ENCODE data around the gene TSPAN19. TPM values are rescaled to one million over a fixed set of nuclear protein-coding genes. Genes with fewer than 3 reads are reported as not detected.

Gene TSPAN19
- total and polyA plus RNA-seq, 2 of the 8 experiments (the other 6 are each of a cell fraction or from before 2014, with no cell fraction given), result 0.09 TPM; not detected in 1

DNA sequence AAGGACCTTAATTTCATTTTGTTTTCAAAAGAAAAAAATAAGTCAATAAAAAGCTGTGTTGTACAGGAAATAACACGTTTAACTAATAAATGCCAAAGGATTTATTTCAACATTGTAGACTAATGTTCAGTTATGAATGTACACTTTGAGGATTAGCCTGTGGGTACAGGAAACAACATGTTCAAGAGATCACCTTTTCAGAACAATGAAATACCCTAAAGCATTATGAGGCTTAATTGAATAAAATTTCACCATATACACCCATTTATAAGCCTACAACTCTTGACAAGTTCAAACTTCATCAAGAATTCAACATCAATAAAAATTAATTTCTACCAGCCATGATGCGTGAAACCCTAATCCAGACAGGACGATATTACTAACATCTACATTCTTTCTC is 66.9 kb downstream of the TSPAN19 start (continued):
- TF ChIP-seq FOSL1 (IDR thresholded peaks at IDR 0.05; ENCODE audit: insufficient read depth, low read depth, low read length) (no peak), RAD21 (IDR thresholded peaks at IDR 0.05 in 1 of 2, conservative IDR thresholded peaks at IDR 0.05 in 1 of 2; ENCODE audit: low read depth in 2 of 2, low read length in 2 of 2) (no peak), HDAC2 (IDR thresholded peaks at IDR 0.05; ENCODE audit: borderline replicate concordance in 1 of 2, low read depth in 2 of 2, low read length in 2 of 2) (no peak), POLR2AphosphoS5 (IDR thresholded peaks at IDR 0.05; ENCODE audit: low read depth, low read length) (no peak), CBX5 (IDR thresholded peaks at IDR 0.05; ENCODE audit: low read depth, low read length) (no peak)

Other genes with a start within 250 kb of the TSPAN19 start
- gene SLC6A15, start 123.5 kb downstream of the TSPAN19 start, total RNA-seq (2021; fragmentation: NEBNext Ultra II Directional; extraction: Animal tissue kit (Norgen Biotek cat#: 25700)), result 38.1 and 42.0 TPM in 2 replicates
- gene SLC6A15, start 123.5 kb downstream of the TSPAN19 start, polyA plus RNA-seq (2011; rRNA removed), result 1.8 and 3.1 TPM in 2 replicates
- 0.76 and 1.2 TPM in 2 replicates for gene LRRIQ1, start 74 bp upstream of the TSPAN19 start, total RNA-seq (2021; fragmentation: NEBNext Ultra II Directional; extraction: Animal tissue kit (Norgen Biotek cat#: 25700))
- gene LRRIQ1, start 74 bp upstream of the TSPAN19 start, polyA plus RNA-seq (2011; rRNA removed), result 0.13 and 0.24 TPM in 2 replicates
- gene ALX1, start 243.9 kb upstream of the TSPAN19 start, total RNA-seq (2021; fragmentation: NEBNext Ultra II Directional; extraction: Animal tissue kit (Norgen Biotek cat#: 25700)), result 0.73 and 0.80 TPM in 2 replicates
- gene ALX1, start 243.9 kb upstream of the TSPAN19 start, polyA plus RNA-seq (2011; rRNA removed), result 0.28 and 0.41 TPM in 2 replicates

Data from H1 (cell line).